ENCODE data around the gene BRS3. TPM values are rescaled to one million over a fixed set of nuclear protein-coding genes. Genes with fewer than 3 reads are reported as not detected.

The BRS3 gene
- total and polyA plus RNA-seq, 2 experiments from 2014 or later, result not detected

GRCh38 chrX:136496764-136497555 lies 9.2 kb downstream of the BRS3 start:
- Histone ChIP-seq H3K9me2 (ENCODE audit: insufficient read depth) (no peaks in the 10 kb centered on the region), H3K36me3 (ENCODE audit: insufficient read depth) (peaks cover 13% of the 10 kb centered on the region; the same call in 1 of the 2 replicates), H3K4me3 (peak overlapping the region; percentile 80), H3K4me2 (peak overlapping the region; percentile 77), H3K27me3 (ENCODE audit: insufficient read depth) (no peaks in the 10 kb centered on the region), H3K79me2 (replicated peaks; ENCODE audit: insufficient read depth) (peaks cover 22% of the 10 kb centered on the region), H3K27ac (ENCODE audit: low read depth) (peak overlapping the region; percentile 40; the same call in 1 of the 2 replicates), H3F3A (replicated peaks; ENCODE audit: low read depth) (no peaks in the 10 kb centered on the region), H4K20me1 (replicated peaks; ENCODE audit: insufficient read depth) (0 out of 2 replicates have a peak, but pooled peaks cover 3% of the 10 kb centered on the region), H2AFZ (peak overlapping the region; percentile 20; the same call in 1 of the 2 replicates), H3K4me1 (ENCODE audit: insufficient read depth) (no peaks in the 10 kb centered on the region)
- peak overlapping the region; percentile 93 for H3K4me3 Mint-ChIP-seq
- no peak for TF ChIP-seq EZH2 (IDR thresholded peaks at IDR 0.05; ENCODE audit: low read depth, unreplicated experiment)
- peak; percentile 27 for TF ChIP-seq POLR2AphosphoS5 (IDR thresholded peaks at IDR 0.05; ENCODE audit: low read depth)
- TF ChIP-seq CREB1 (CRISPR knock-in tag; IDR thresholded peaks at IDR 0.05; ENCODE audit: low read depth), result peak; percentile 91
- DNase-seq (ENCODE audit: low spot score) (peak; percentile 87), ATAC-seq (peak; percentile 83)
- peak overlapping the region; percentile 92 for H3K27ac Mint-ChIP-seq
- H3K36me3 Mint-ChIP-seq (ENCODE audit: low read depth), result peaks cover 13% of the 10 kb centered on the region
- no peaks in the 10 kb centered on the region; the same call in 1 of the 3 replicates for H3K9me3 Mint-ChIP-seq
- peaks cover 5% of the 10 kb centered on the region; the same call in 2 of the 3 replicates for H3K4me1 Mint-ChIP-seq
- no peaks in the 10 kb centered on the region for H3K27me3 Mint-ChIP-seq (ENCODE audit: insufficient read depth, low read depth, poor library complexity)

- ATAC-seq, result peak; percentile 28
- no peaks in the 10 kb centered on the region for H3F3A ChIP-seq (replicated peaks; ENCODE audit: low read depth)
- TF ChIP-seq, protein P1, sequence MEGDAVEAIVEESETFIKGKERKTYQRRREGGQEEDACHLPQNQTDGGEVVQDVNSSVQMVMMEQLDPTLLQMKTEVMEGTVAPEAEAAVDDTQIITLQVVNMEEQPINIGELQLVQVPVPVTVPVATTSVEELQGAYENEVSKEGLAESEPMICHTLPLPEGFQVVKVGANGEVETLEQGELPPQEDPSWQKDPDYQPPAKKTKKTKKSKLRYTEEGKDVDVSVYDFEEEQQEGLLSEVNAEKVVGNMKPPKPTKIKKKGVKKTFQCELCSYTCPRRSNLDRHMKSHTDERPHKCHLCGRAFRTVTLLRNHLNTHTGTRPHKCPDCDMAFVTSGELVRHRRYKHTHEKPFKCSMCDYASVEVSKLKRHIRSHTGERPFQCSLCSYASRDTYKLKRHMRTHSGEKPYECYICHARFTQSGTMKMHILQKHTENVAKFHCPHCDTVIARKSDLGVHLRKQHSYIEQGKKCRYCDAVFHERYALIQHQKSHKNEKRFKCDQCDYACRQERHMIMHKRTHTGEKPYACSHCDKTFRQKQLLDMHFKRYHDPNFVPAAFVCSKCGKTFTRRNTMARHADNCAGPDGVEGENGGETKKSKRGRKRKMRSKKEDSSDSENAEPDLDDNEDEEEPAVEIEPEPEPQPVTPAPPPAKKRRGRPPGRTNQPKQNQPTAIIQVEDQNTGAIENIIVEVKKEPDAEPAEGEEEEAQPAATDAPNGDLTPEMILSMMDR (conservative IDR thresholded peaks at IDR 0.05; ENCODE audit: low read depth in 2 of 2), result no peak
- TF ChIP-seq NANOG (IDR thresholded peaks at IDR 0.05; ENCODE audit: borderline replicate concordance), result no peak
- no peak for TF ChIP-seq POLR2AphosphoS5 (IDR thresholded peaks at IDR 0.05; ENCODE audit: low read depth)
- TF ChIP-seq ZNF114 (CRISPR knock-in tag; IDR thresholded peaks at IDR 0.05), result no peak
- H3K4me1 Mint-ChIP-seq, result peaks cover 4% of the 10 kb centered on the region; the same call in 2 of the 3 replicates
- peak within 1 kb of the TSS; percentile 80 for H3K4me3 ChIP-seq
- H2AFZ ChIP-seq, result peak within 1 kb of the TSS; percentile 24; the same call in 1 of the 2 replicates
- H3K27me3 ChIP-seq (ENCODE audit: insufficient read depth), result no peaks in the 10 kb centered on the region
- 0 out of 2 replicates have a peak, but pooled peaks cover 3% of the 10 kb centered on the region for H4K20me1 ChIP-seq (replicated peaks; ENCODE audit: insufficient read depth)
- no peaks in the 10 kb centered on the region; the same call in 2 of the 3 replicates for H3K9me3 Mint-ChIP-seq
- H3K27ac ChIP-seq (ENCODE audit: low read depth), result peak within 1 kb of the TSS; percentile 70
- peak within 1 kb of the TSS; percentile 92 for H3K27ac Mint-ChIP-seq
- H3K79me2 ChIP-seq (replicated peaks; ENCODE audit: insufficient read depth), result peaks cover 22% of the 10 kb centered on the region
- DNase-seq (ENCODE audit: low spot score), result peak; percentile 8
- peak within 1 kb of the TSS; percentile 93 for H3K4me3 Mint-ChIP-seq
- H3K4me2 ChIP-seq, result peak within 1 kb of the TSS; percentile 91
- H3K9me2 ChIP-seq (ENCODE audit: insufficient read depth), result no peaks in the 10 kb centered on the region
- H3K36me3 ChIP-seq (ENCODE audit: insufficient read depth), result peaks cover 13% of the 10 kb centered on the region; the same call in 1 of the 2 replicates
- no peaks in the 10 kb centered on the region for H3K4me1 ChIP-seq (ENCODE audit: insufficient read depth)
- H3K27me3 Mint-ChIP-seq (ENCODE audit: insufficient read depth, low read depth, poor library complexity), result no peaks in the 10 kb centered on the region
- H3K36me3 Mint-ChIP-seq (ENCODE audit: low read depth), result peaks cover 13% of the 10 kb centered on the region
Measured at GRCh38 chrX:136497556-136498052, 9.9 kb downstream of the BRS3 start, which contains the start of gene HTATSF1. TSS of gene HTATSF1 (plus strand) at chrX:136497592. CDS start at chrX:136497685, 93 bp downstream.
